SK-N-MC (cell line): Measurements from ENCODE around the gene HOPX.

Experiments used
- EZH2 ChIP-seq: fragments of 200-600 bp; sonication (generic); IDR thresholded peaks from one replicate; pipeline ENCODE4 v1.6.1; 2017; ENCODE audit warnings: antibody characterized with exemption
- FOXP2 ChIP-seq: optimal IDR thresholded peaks from 2 replicates; pipeline ENCODE3; 2011; ENCODE audit warnings: mild to moderate bottlenecking, moderate library complexity; ENCODE audit not compliant: insufficient read depth; ENCODE audit errors: extremely low read length, control extremely low read depth
- POLR2AphosphoS5 ChIP-seq: IDR thresholded peaks from 2 replicates; pipeline ENCODE4 v1.6.1; 2012; ENCODE audit warnings: mild to moderate bottlenecking, low read depth, low read length, borderline replicate concordance

DNA sequence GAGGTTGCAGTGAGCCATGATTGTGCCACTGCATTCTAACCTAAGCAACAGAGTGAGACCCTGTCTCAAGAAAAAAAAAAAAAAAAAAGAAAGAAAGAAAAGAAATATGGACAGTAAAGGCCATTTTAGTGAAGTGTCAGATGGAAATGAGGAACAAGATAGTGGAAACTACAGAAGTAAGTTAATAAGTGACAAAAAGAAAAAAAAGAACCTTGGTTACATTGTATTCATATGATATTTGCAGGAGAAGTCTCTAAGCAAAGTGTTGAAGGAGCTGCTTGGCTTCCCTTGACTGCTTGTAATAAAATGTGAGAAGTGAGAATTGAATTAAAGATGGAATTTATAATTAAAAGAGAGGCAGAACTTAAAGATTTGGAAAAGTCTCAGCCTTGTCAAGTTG is 73.2 kb downstream of the HOPX start:
- TF ChIP-seq EZH2, result no peak
- no peak for TF ChIP-seq POLR2AphosphoS5
- TF ChIP-seq FOXP2, result no peak
